Gastrocnemius medialis (tissue), 4 donors: ENCODE results near the gene ZNF771.

Source experiments
- POLR2A ChIP-seq, 2 donors: fragments of 450-650 bp; IDR thresholded peaks; one replicate each; pipeline ENCODE4 v1.6.1; 2017; ENCODE audit warnings: antibody characterized with exemption in 2 of 2, mild to moderate bottlenecking in 2 of 2, moderate library complexity in 2 of 2
- TF ChIP-seq, protein P1 (sequence below), 5 experiments: fragments of 450-650 bp in 3 of 5; fragments of 200-600 bp in 2 of 5; sonication (generic) in 2 of 5; IDR thresholded peaks in 4 of 5; conservative IDR thresholded peaks in 1 of 5; 1 replicate in 4 of 5; 2 replicates in 1 of 5; pipeline ENCODE4 v1.5.1; 2016 to 2019; ENCODE audit warnings: antibody characterized with exemption in 5 of 5, mild to moderate bottlenecking in 3 of 5, moderate library complexity in 3 of 5

DNA sequence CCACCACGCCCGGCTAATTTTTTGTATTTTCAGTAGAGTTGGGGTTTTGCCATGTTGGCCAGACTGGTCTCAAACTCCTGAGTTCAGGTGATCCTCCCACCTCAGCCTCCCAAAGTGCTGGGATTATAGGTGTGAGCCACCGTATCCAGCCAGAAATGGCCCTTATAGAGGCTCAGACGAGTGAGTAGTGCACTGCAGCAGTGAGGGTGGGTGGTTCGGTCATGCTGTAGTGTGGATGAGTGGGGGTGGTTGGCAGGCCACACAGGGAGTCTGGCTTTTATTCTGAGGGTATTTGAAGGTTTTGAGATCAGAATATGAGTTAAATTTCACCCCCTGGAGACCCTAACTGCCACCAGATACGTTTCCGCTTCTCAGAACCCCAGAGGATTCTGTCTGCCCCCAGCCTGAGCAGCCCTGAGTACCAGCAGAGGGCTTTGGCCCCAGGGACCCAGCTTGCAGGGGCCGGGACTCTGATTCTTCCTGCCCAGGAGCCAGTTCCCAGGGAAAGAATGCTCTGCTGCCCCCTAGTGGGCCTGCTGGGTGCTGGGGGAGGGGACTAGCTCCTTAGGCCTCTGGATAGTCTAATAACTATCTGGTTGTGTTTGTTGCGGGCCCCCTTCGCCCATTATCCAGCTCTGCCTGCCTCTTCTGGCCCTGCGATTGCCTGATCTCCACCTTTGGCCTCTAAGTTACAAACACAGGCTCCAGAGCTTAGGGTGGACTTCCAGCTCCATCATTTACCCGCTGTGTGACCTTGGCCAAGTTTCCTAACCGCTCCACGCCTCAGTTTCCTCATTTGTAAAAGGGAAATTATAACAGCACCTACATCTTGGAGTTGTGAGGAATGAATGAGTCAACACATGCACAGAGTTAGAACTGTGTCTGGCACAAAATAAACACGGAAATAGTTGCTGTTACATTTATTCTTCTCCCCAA, 2.0 kb downstream of the ZNF771 start:
- TF ChIP-seq, protein P1, sequence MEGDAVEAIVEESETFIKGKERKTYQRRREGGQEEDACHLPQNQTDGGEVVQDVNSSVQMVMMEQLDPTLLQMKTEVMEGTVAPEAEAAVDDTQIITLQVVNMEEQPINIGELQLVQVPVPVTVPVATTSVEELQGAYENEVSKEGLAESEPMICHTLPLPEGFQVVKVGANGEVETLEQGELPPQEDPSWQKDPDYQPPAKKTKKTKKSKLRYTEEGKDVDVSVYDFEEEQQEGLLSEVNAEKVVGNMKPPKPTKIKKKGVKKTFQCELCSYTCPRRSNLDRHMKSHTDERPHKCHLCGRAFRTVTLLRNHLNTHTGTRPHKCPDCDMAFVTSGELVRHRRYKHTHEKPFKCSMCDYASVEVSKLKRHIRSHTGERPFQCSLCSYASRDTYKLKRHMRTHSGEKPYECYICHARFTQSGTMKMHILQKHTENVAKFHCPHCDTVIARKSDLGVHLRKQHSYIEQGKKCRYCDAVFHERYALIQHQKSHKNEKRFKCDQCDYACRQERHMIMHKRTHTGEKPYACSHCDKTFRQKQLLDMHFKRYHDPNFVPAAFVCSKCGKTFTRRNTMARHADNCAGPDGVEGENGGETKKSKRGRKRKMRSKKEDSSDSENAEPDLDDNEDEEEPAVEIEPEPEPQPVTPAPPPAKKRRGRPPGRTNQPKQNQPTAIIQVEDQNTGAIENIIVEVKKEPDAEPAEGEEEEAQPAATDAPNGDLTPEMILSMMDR (IDR thresholded peaks at IDR 0.05 in 4 of 5, conservative IDR thresholded peaks at IDR 0.05 in 1 of 5) = peak; percentile 92 to 96 (median 95)
- TF ChIP-seq POLR2A (IDR thresholded peaks at IDR 0.05) = no peak
